22Rv1 (cell line): ENCODE results near the gene KLHDC4.

ENCODE experiments used
- CTCF ChIP-seq: fragments of 450-650 bp; IDR thresholded peaks from 2 replicates; pipeline ENCODE4 v1.5.1; 2017; ENCODE audit warnings: mild to moderate bottlenecking
- ZFX ChIP-seq: fragments of 450-650 bp; IDR thresholded peaks from 2 replicates; pipeline ENCODE4 v1.6.1; 2017; ENCODE audit warnings: antibody characterized with exemption, borderline replicate concordance

- TF ChIP-seq CTCF (no peak), ZFX (no peak)
Observed at GRCh38 chr16:87806641-87807546, 41.1 kb upstream of the KLHDC4 start.
